H9 (cell line): ENCODE results near the gene MRPS34. TPM values are rescaled to one million over a fixed set of nuclear protein-coding genes. Genes with fewer than 3 reads are reported as not detected.

ENCODE experiments used
- DNase-seq: peaks from one replicate; pipeline ENCODE4 v3.0.0-alpha.2; 2017
- H2AFZ ChIP-seq: one replicate; pipeline ENCODE4 v1.6.1; 2013; ENCODE audit warnings: mild to moderate bottlenecking, low read length, control low read depth, moderate library complexity
- H2AK5ac ChIP-seq: 2 replicates; pipeline ENCODE4 v1.6.1; 2013; ENCODE audit warnings: low read length, control low read depth, mixed read lengths; ENCODE audit not compliant: insufficient read length
- H2BK120ac ChIP-seq: one replicate; pipeline ENCODE4 v1.6.1; 2013; ENCODE audit warnings: low read depth, mild to moderate bottlenecking, low read length, control low read depth, inconsistent platforms; ENCODE audit not compliant: poor library complexity, severe bottlenecking
- H2BK12ac ChIP-seq: 2 replicates; pipeline ENCODE4 v1.6.1; 2013; ENCODE audit warnings: low read length, control low read depth, mixed read lengths, low read depth; ENCODE audit not compliant: insufficient read length
- H2BK15ac ChIP-seq: 2 replicates; pipeline ENCODE4 v1.6.1; 2013; ENCODE audit warnings: low read depth, low read length, control low read depth
- H2BK20ac ChIP-seq: one replicate; pipeline ENCODE4 v1.6.1; 2013; ENCODE audit warnings: low read depth, mild to moderate bottlenecking, low read length, control low read depth, inconsistent platforms; ENCODE audit not compliant: poor library complexity, severe bottlenecking
- H2BK5ac ChIP-seq: 2 replicates; pipeline ENCODE4 v1.6.1; 2013; ENCODE audit warnings: low read length, control low read depth, mixed read lengths; ENCODE audit not compliant: insufficient read length
- H3K14ac ChIP-seq: 2 replicates; pipeline ENCODE4 v1.6.1; 2013; ENCODE audit warnings: low read length, control low read depth; ENCODE audit not compliant: insufficient read depth
- H3K18ac ChIP-seq: 2 replicates; pipeline ENCODE4 v1.6.1; 2013; ENCODE audit warnings: low read depth, mild to moderate bottlenecking, mixed read lengths, low read length, control low read depth; ENCODE audit not compliant: insufficient read length
- H3K23ac ChIP-seq: 2 replicates; pipeline ENCODE4 v1.6.1; 2013; ENCODE audit warnings: low read length, control low read depth, mixed read lengths, low read depth; ENCODE audit not compliant: insufficient read length
- H3K23me2 ChIP-seq: 2 replicates; pipeline ENCODE4 v1.6.1; 2013; ENCODE audit warnings: low read depth, mild to moderate bottlenecking, mixed read lengths, low read length, control low read depth; ENCODE audit not compliant: insufficient read length, poor library complexity, severe bottlenecking
- H3K27ac ChIP-seq: 2 replicates; pipeline ENCODE4 v1.5.1; 2013; ENCODE audit warnings: low read length, control low read depth, mixed read lengths, low read depth; ENCODE audit not compliant: insufficient read length
- H3K27me3 ChIP-seq: 2 replicates; pipeline ENCODE4 v1.6.1; 2013; ENCODE audit warnings: low read length, control low read depth, inconsistent platforms; ENCODE audit not compliant: insufficient read depth
- H3K4ac ChIP-seq: 2 replicates; pipeline ENCODE4 v1.6.1; 2013; ENCODE audit warnings: low read depth, mild to moderate bottlenecking, control low read depth, inconsistent platforms, low read length, moderate library complexity
- H3K4me1 ChIP-seq: 2 replicates; pipeline ENCODE4 v1.6.1; 2013; ENCODE audit warnings: low read length, control low read depth, inconsistent platforms; ENCODE audit not compliant: insufficient read depth
- H3K4me2 ChIP-seq: 2 replicates; pipeline ENCODE4 v1.6.1; 2013; ENCODE audit warnings: low read length, control low read depth, mixed read lengths; ENCODE audit not compliant: insufficient read length, insufficient read depth
- H3K56ac ChIP-seq: 2 replicates; pipeline ENCODE4 v1.6.1; 2013; ENCODE audit warnings: low read depth, mild to moderate bottlenecking, mixed read lengths, low read length, control low read depth; ENCODE audit not compliant: insufficient read length
- H3K79me1 ChIP-seq: 2 replicates; pipeline ENCODE4 v1.6.1; 2013; ENCODE audit warnings: low read depth, mild to moderate bottlenecking, moderate library complexity, low read length, control low read depth, inconsistent platforms; ENCODE audit not compliant: insufficient read depth, poor library complexity, severe bottlenecking
- H3K79me2 ChIP-seq: 2 replicates; pipeline ENCODE4 v1.6.1; 2013; ENCODE audit warnings: low read length, control low read depth, inconsistent platforms; ENCODE audit not compliant: insufficient read depth
- H3K9ac ChIP-seq: 2 replicates; pipeline ENCODE4 v1.6.1; 2013; ENCODE audit warnings: low read length, control low read depth, mixed read lengths; ENCODE audit not compliant: insufficient read length; ENCODE audit errors: extremely low read depth
- H3K9me3 ChIP-seq: one replicate; pipeline ENCODE4 v1.6.1; 2013; ENCODE audit warnings: low read depth, low read length, inconsistent platforms; ENCODE audit not compliant: control insufficient read depth
- H3T11ph ChIP-seq: one replicate; pipeline ENCODE4 v1.6.1; 2013; ENCODE audit warnings: mild to moderate bottlenecking, low read length, control low read depth, inconsistent platforms
- H4K20me1 ChIP-seq: one replicate; pipeline ENCODE4 v1.6.1; 2013; ENCODE audit not compliant: control insufficient read depth, insufficient read length, insufficient read depth
- H4K5ac ChIP-seq: 2 replicates; pipeline ENCODE4 v1.6.1; 2013; ENCODE audit warnings: low read depth, mild to moderate bottlenecking, mixed read lengths, low read length, control low read depth; ENCODE audit not compliant: insufficient read length
- H4K8ac ChIP-seq: replicated peaks from 2 replicates; pipeline ENCODE4 v1.6.1; 2013; ENCODE audit warnings: low read length, control low read depth, mixed read lengths, low read depth; ENCODE audit not compliant: insufficient read length
- H4K91ac ChIP-seq: 2 replicates; pipeline ENCODE4 v1.6.1; 2013; ENCODE audit warnings: low read depth, mild to moderate bottlenecking, moderate library complexity, mixed read lengths, low read length, control low read depth; ENCODE audit not compliant: insufficient read length
- H3K27ac Mint-ChIP-seq, 3 experiments: 2 replicates in 2 of 3; 3 replicates in 1 of 3; pipeline ENCODE4 v1.8.0; 2020 to 2021; ENCODE audit warnings: mixed read lengths in 3 of 3, mild to moderate bottlenecking in 1 of 3, moderate library complexity in 1 of 3
- H3K27me3 Mint-ChIP-seq: 2 replicates; pipeline ENCODE4 v1.8.0; 2021; ENCODE audit warnings: low read depth, mild to moderate bottlenecking, moderate library complexity, mixed read lengths
- H3K36me3 Mint-ChIP-seq, 3 experiments: 2 replicates in 2 of 3; 3 replicates in 1 of 3; pipeline ENCODE4 v1.8.0; 2020 to 2021; ENCODE audit warnings: low read depth in 3 of 3, mixed read lengths in 3 of 3; ENCODE audit not compliant: insufficient read depth in 1 of 3
- H3K4me1 Mint-ChIP-seq, 2 experiments: 2 replicates each; pipeline ENCODE4 v1.8.0; 2020; ENCODE audit warnings: mixed read lengths in 2 of 2
- H3K4me3 Mint-ChIP-seq, 2 experiments: 2 replicates in 1 of 2; 3 replicates in 1 of 2; pipeline ENCODE4 v1.8.0; 2020 to 2021; ENCODE audit warnings: mild to moderate bottlenecking in 2 of 2, mixed read lengths in 2 of 2, moderate library complexity in 1 of 2
- H3K9me3 Mint-ChIP-seq, 2 experiments: 2 replicates in 1 of 2; 3 replicates in 1 of 2; pipeline ENCODE4 v1.8.0; 2020; ENCODE audit warnings: mild to moderate bottlenecking in 2 of 2, mixed read lengths in 2 of 2, moderate library complexity in 1 of 2
- CTCF ChIP-seq: fragments of 200-600 bp; sonication (generic); conservative IDR thresholded peaks from 3 replicates; pipeline ENCODE4 v1.8.0; 2021; ENCODE audit warnings: antibody characterized with exemption, mild to moderate bottlenecking
- WGBS: extraction: QIAGEN DNeasy Blood & Tissue Kit; methylation state at CpG from one replicate; pipeline ENCODE4 v1.1.7; 2013; ENCODE audit warnings: missing lambda C conversion rate, low lambda C conversion rate, mixed read lengths; ENCODE audit not compliant: insufficient read length; ENCODE audit errors: extremely low coverage; 5-methylcytosine and 5-hydroxymethylcytosine counted together
- total RNA-seq: library from RNA; stranded (reverse); gene quantifications from 2 replicates; pipeline ENCODE4 v1.2.1, GENCODE V29; 2021

The MRPS34 gene
- total RNA-seq, 1 experiment from 2014 or later: 205 TPM

GRCh38 chr16:1761751-1762150 lies 11.2 kb downstream of the MRPS34 start:
- no peak overlapping the region for H2BK20ac ChIP-seq
- H3K23ac ChIP-seq: no peak overlapping the region
- H4K91ac ChIP-seq: no peak overlapping the region
- no peak overlapping the region for H3K18ac ChIP-seq
- no peak overlapping the region for H3K14ac ChIP-seq
- H2BK15ac ChIP-seq: no peak overlapping the region
- H3K36me3 Mint-ChIP-seq: peaks cover 5 to 23% (median 11%) of the 10 kb centered on the region in 3 experiments; a peak in 6 of 7 replicates
- WGBS: no CpG with 5 or more reads among the region's 15 CpGs
- H3K27ac ChIP-seq: no peak overlapping the region
- H3K9ac ChIP-seq: no peak overlapping the region
- no peak overlapping the region for H2AK5ac ChIP-seq
- no peak for TF ChIP-seq CTCF
- no peaks in the 10 kb centered on the region for H3K79me2 ChIP-seq
- H3K27me3 Mint-ChIP-seq: no peaks in the 10 kb centered on the region
- H2BK5ac ChIP-seq: no peak overlapping the region
- no peak overlapping the region for H2AFZ ChIP-seq
- no peaks in the 10 kb centered on the region for H3K27me3 ChIP-seq
- H3K27ac Mint-ChIP-seq: no peak overlapping the region; a peak in 1 of 7 replicates
- H3K4me3 Mint-ChIP-seq: no peak overlapping the region
- no peak for DNase-seq
- H3K9me3 Mint-ChIP-seq: no peaks in the 10 kb centered on the region
- H3K4me1 Mint-ChIP-seq: no peaks in the 10 kb centered on the region
- no peaks in the 10 kb centered on the region for H3K9me3 ChIP-seq
- H3T11ph ChIP-seq: no peak overlapping the region
- no peak overlapping the region for H4K5ac ChIP-seq
- no peak overlapping the region for H2BK120ac ChIP-seq
- no peak overlapping the region for H3K4me2 ChIP-seq
- H3K4ac ChIP-seq: no peak overlapping the region
- H3K4me1 ChIP-seq: no peaks in the 10 kb centered on the region
- H4K8ac ChIP-seq: no peak overlapping the region
- H4K20me1 ChIP-seq: no peaks in the 10 kb centered on the region
- H3K79me1 ChIP-seq: no peaks in the 10 kb centered on the region
- H3K56ac ChIP-seq: no peak overlapping the region
- H2BK12ac ChIP-seq: no peak overlapping the region
- H3K23me2 ChIP-seq: peaks cover 3% of the 10 kb centered on the region
